Measurements from ENCODE around the gene NKX2-4.
"Not testable (repeated sequence)": the region's sequence is repeated elsewhere in the genome, so short reads cannot be mapped to it uniquely, and the experiment has no call there.

The NKX2-4 gene

DNA sequence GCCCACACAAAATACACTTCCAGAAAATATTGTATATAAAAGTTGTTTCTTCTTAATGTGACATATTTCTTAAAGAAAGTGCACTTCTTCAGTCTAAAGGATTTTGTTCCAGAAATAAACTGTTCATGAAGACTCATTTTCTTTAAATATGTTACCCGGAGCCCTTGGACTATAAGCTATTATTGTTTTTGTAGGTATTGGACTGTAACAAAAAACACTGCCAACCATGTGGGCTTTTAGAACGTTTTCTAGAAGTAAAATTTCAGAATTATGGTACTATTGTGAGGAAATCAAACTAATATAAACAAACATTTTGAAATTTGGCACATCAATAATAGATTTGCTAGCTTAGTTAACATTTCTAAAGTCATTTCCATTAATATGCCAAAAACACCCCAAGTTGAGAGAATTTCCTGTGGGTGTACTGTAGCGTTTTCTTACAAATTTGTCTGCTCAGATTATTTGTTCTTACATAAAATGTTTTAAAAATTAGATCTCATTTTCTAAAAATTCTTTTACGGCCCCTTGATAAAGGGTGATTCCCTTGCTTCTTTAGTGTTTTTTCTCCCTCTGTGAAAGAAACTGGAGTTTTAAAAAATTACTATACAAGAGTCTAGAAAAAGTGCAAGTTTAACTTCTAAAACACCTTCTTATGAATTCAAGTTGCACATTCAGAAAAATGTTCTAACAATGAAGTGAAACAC is 3.4 kb downstream of the NKX2-4 start:
- DNase-seq = no peak

DNA sequence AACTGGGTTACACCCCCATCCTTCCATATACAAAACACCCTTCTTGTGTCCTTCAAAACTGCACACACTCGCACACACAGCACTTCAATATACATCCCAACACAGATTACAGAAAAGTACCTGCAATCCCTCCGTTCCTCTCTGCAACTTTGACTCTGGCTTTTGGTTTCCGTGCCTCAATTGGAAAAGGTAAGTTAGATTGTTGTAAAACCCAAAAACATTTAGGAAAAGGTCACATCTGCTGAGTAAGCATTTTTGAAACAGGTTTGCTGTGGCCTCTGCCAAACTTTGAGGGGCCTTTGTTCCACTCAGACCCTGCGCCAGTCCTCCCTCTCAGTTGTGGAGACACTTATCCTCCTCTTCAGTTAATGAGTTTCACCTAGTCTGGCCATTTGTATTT is 4.2 kb downstream of the NKX2-4 start:
- no peak for DNase-seq

DNA sequence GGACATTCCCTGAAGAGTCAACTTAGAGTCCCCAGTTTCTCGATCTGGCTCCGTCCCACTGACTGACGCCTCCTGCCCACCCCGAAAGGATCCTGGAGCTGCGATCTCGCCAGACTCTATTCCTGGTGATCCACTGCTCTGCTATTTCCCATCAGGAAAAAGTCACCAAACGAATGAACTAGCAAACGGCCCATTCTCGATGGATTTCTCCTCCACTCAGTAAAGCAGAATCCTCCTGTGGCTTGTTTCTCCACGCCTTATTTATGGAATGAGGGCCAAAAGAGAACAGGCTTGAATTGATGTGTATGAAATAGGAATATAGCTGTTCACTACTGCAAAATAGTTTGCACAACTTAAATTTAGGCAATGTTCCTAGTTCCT is 5.4 kb downstream of the NKX2-4 start:
- no peak for DNase-seq

DNA sequence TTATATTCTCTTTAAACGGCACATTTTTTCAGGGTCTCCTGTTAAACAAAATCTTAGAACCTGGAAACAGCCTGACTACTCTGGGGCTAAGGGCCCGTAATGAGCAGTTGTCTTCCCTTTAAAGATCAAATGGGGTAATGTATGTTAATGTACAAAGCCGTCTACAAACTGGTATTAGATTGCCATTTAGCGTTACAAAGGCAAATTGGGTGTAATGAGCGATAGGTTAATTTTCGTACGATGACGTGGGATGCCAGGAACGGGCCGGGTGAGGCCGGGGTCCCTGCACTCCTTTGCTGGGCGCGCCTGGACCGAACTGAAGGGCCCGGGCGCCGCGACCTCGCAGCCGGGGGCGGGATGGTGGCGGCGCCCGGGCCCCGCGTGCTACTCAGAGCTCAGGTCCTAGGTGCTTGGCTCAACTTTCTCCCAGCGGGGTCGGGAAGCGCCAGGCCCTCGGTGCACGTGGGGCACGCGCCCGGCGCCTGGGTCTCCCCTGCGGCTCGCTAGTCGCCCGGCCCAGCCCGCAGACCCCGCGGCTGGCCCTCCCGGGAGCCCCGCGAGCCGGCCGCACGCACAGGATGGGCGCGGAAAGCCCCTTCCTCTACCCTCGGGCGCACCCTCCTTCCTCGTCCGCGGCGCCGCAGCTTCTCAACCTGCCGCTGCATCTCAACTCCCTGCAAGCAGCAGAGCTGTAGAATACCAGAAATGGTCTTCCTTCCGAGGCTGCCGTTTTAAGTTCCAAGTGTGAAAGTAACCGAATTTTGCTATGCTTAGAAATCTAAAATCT is 5.9 kb downstream of the NKX2-4 start:
- no peak for DNase-seq

DNA sequence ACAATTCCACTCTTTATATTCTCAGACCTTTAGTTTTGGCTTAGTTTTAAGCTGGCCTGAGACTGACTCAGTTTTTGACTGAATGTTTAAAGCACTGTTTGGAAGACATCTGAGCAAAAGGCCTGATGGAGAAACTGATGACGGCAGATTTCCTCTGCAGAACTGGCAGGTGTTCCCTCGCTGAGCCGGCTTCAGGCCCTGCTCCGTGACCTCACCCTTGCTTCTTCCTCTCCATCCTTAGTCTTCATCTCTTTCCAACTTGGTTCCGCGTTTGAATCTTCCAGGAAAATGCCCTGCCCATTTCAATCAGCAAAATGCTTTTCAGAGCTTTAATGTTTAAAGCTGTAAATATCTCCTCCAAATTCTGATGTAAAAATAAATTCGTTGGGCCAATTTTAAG is 6.6 kb downstream of the NKX2-4 start:
- DNase-seq = no peak

DNA sequence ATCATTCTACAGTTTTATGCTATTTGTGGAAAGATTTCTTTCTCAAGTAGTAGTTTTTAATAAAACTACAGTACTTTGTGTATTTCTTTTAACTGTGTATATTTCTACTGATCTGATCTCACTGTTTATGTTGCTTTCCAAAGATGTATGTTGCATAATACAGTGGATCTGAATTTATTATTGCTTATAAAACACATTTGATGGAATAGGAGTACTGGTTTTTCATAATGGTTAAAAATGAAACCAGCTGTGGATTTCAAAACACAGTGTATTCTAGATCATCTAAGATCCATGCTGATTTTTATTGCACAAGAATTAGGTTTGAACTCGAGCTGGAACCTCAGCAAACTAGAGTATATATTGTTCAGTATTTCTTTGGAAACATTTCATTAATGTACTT is 8.0 kb downstream of the NKX2-4 start:
- DNase-seq = no peak

DNA sequence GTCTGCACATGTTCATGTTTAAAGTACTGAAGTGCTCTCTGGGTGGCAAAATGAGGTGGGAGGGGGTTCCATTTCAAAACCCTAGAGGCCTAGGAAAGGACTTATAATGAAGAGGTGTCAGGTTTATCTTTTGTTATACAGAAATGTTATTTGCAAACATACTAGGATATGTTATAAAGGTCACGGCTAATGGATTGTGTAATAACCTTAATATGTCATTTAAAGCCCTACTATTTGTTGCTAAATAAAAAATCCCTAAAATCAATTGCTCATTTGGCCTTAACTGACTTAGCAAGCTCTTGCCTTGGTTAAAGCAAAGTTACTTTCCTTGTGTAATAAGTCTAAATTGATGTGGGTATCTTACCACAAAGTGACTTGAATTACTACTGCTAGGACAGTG is 8.8 kb downstream of the NKX2-4 start:
- DNase-seq = no peak

DNA sequence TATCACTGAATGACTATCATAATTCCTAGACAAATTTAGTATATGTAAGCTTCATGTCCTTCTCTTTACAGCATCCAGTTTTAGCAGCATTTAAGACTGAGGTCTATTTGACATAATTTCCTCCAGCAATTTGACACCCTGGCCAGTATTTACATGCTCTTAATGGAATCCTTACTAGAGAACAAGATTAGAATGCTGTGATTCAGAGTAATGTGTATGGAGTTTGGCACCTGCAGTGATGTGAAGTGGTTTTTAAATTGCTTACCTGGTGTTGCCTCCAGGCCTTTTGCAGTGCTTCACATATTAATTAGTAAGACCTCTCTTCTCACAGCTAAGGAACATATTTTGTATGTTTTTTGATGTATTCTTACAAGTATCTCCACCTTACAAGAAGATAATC is 9.8 kb downstream of the NKX2-4 start:
- DNase-seq = no peak

DNA sequence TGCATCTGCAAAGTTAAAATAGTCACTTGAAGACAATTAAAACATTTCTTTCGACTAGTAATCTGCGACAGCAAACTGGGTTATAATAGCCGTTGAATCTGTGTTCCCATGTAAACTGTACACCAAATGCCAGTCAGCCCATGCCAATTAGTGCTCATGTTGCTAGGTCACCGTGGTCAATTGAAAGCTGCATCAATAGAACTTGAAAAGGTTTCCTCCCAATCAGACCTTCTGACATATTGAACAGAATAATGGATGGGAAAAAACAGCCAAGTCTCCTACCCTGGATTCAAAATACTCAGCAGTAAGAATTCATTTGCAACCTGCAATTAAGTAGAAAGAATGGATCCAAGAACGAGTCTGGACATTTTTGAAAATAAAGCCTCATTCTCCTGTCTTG is 11.2 kb downstream of the NKX2-4 start:
- no peak for DNase-seq

DNA sequence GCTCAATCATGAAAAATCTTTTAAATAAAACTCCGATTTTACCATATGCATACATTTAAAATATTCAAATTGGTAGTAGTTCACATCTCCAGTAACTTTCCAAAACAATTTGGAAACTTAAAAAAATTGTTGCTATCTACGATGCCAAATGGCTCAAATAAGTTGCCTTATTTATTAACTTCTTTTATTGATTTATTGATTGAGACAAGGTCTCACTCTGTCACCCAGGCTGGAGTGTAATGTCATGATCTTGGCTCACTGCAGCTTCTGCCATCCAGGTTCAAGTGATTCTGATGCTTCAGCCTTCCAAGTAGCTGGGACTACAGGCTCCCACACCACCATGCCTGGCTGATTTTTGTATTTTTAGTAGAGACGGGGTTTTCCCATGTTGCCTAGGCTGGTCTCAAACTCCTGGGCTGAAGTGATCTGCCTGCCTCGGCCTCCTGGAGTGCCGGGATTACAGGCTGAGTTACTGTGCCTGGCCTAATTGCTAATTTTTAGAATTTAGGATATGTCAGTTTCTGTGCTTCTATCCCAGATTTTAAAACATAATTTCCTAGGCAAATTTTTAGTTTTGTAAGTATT is 12.9 kb downstream of the NKX2-4 start:
- no peak for DNase-seq

DNA sequence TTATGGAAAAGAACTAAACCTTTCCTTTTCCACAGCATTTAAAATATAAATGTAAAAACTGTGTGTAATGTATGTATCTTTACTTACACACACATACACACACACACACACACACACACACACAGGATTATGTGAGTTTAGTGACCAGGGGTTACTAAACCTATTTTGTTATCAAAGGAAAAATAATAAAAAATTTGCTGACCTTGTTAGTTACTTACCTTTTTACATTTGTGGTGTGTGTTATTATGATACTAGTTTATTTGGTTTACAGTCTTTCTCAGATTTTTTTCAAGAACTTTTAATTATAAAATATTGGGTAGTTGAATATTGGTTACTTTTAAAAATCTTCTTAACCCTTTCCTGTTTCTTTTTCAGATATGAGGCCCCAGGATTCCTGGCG is 15.7 kb downstream of the NKX2-4 start:
- no peak for DNase-seq

DNA sequence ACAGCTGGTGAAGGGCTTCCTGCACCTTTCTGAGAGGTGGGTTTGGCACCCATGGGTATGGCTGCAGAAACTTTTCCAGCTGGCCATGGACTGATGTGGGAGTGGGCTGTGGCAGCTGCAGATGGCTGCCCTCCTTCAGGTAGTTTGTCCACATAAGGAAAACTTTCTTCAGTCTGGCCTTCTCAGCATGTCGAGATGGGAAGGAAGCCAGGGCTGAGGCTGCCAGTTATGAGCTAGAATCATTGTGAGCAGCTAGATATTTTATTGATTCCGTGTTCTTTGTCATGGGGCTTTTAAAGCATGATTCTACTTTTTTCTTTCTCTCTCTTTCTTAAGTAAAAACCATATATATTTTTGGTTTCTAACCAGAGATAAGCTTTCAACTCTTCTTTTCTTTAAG is 16.6 kb downstream of the NKX2-4 start:
- no peak for DNase-seq

DNA sequence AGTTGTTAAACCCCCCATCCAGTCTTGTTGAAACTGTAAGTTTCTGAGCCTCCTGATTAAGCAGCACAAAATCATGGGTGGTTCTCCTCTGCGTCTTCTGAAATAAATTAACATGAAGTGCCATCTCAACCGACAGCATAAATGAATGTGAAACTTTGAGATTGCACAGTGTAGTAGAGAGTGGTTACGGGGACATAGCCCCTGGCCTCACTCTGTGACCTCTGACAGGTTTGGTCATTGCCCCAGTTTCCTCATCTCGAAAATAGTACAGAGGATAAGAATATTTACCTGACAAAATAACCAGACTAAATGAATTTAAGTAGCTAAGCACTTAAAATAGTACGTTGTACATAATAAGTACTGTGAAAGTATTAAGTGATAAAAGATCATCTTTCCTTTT is 19.1 kb downstream of the NKX2-4 start:
- no peak for DNase-seq

DNA sequence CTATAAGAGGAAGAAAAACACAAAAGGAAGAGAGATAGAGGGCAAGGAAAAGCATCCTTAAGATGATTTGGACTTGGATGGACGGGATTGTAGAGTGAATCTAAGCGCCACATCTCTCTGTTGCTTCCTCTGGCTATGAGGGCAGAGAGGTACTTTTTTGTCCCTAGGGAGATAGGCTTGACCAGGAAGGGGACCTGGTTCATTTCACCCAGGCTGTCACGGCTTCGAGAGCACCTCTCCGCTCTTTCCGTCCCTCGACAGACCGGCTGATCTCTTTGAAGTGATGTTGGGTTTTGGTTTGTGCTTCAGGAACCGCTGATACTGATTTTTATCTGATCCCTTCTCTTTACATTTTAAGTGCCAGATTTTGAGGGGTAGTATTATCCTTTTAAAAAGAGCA is 19.6 kb downstream of the NKX2-4 start:
- DNase-seq = no peak

DNA sequence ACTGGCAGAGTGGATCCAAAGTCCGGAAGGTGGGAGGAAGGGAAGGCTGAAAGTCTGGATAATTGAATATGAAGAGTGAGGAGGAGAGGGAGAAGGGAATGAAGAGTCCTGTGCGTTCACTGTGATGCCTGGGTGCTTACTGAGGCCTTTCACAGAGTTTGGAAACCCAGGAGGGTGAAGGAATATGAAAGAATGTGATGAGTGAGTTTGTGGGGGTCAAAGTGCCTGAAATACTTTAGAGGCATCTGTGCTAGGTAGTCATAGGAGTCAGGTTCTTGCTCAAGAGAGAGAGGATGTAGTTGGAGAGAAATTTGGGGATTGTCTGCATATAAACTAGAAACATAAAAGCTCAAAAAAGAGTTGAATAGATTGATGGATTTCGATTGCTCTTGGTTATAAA is 20.7 kb downstream of the NKX2-4 start:
- no peak for DNase-seq

DNA sequence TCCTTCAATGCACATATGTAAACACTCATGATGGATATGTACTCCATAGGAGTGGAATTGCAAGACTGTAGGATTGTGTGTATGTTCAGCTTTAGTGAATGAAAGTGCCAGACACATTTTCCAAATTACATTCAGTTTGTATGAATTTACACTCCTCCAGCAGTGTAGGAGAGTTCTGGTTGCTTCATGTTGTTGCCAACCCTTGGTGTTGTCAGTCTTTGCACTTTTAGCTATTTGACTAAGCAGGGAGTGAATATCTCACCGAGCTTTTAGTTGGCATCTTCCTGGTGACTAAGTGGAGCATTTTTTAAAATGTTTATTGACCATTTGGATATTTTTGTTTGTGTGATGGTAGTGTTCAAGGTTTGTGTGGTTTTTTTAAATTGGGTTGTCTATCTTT is 23.9 kb downstream of the NKX2-4 start:
- DNase-seq = no peak

DNA sequence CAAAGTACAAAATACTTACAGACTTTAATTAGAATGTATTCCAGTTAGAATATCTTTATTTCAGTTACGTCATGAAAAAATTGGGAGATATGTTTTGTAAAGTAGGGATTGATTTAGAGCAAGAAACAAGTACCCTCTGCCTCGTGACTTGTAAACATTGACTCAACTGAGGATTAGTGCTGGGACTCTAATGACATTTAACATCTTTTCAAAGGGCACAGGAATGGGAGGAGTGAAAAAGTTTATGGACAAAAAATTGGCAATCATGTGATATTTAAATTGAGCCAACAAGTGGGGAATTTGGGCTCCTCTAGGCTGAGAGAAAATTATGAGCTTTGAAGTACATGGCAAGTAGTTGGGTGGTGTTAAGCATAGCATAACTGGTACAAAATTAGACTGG is 25.3 kb downstream of the NKX2-4 start:
- no peak for DNase-seq

DNA sequence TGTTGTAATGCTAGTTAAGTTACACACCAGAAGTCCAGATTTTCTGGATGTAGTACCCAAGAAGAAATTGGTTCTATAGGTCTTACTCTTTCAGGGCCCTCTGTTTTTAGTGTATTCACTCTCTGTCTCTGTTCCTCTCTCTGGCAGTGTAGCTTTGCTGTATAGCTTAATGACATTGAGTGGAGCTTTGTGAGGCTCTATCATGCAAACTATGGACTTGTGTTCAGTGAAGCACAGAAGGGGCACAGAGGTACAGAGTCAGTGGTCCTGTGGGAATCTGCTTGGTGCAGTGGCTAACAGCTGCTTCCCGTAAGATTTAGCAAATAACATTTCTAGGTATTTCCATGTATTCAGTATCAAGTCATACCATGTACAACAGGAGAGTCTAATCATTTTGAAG is 26.1 kb downstream of the NKX2-4 start:
- no peak for DNase-seq

DNA sequence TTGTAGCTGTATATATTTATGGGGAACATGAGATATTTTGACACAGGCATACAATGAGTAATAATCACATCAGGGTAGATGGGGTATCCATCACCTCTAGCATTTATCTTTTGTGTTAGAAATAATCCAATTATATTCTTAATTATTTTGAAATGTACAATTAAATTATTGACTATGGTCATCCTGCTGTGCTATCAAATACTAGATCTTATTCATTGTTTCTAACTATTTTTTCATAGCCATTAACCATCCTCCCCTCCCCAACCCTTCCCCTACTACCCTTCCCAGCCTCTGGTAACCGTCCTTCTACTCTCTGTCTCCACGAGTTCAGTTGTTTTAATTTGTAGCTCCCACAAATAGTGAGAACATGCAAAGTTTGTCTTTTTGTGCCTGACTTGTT is 28.5 kb downstream of the NKX2-4 start:
- DNase-seq = no peak

DNA sequence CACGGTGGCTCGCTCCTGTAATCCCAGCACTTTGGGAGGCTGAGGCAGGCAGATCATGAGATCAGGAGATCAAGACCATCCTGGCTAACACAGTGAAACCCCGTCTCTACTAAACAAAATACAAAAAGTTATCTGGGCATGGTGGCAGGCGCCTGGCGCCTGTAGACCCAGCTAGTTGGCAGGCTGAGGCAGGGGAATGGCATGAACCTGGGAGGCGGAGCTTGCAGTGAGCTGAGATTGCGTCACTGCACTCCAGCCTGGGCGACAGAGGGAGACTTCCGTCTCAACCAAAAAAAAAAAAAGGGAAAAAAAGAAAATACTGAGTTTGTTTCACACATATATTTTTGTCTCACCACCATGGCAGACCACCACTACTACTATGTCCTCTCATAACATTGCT is 31.1 kb downstream of the NKX2-4 start:
- not testable (repeated sequence) for DNase-seq

DNA sequence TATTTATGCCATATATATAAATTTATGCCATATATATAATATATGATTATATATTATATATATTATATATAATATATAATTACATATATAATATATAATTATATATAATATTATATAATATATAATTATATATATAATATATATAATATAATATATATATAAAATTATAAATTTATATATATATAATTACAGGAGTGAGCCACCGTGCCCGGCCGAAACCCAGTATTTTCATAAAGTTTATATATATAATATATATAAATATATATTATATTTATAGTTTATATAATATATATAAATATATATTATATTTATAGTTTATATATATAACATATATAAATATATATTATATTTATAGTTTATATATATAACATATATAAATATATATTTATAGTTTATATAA is 31.6 kb downstream of the NKX2-4 start:
- no peak for DNase-seq

DNA sequence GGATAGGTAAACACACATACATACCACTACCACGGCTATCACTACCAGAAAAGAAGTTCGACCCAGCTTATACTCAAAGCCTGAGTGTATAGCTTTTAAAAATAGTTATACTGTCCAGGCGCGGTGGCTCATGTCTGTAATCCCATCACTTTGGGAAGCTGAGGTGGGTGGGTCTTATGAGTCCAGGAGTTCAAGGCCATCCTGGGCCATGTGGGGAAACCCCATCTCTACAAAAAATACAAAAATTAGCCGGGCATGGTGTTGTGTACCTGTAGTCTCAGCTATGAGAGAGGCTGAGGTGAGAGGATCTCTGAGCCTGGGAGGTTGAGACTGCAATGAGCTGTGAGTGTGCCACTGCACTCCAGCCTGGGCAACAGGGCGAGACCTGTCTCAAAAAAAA is 32.9 kb downstream of the NKX2-4 start:
- no peak for DNase-seq

DNA sequence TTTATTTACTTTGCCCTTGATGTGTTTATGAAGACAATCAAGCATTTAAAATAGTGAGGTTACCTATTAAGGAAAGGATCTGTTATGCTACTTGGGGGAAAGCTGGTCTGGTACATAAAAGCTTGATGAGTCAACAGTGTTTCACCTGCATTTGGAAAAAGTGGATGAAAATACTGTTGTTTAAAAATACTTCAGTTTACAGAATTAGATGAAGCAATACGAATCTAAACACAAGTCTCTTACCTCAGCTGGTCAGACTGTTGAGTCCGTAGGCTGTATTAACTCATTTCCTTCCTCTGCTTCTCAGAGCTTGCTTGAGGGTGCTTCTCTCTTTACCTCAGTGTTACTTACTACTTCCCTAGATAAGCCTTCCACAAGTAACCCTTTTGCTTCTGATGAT is 36.1 kb downstream of the NKX2-4 start:
- DNase-seq = no peak

DNA sequence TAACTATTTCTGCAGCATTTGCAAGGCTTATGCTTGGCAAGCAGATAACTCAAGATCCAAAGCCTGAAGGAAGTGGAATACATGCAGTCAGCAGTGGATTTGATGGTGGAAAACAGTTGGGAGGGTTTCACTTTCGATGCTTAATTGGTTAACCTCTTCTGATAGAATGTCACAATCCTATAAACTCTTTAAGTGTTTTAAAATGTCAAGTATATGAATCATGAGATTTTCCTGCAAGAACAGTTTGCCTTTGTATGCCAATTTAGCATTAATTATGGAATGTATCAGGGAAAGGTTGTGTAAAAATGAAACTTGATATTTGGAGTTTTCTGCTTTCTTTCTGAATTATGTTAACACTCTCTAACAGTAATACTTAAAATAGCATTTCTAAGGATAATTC is 36.6 kb downstream of the NKX2-4 start:
- no peak for DNase-seq

DNA sequence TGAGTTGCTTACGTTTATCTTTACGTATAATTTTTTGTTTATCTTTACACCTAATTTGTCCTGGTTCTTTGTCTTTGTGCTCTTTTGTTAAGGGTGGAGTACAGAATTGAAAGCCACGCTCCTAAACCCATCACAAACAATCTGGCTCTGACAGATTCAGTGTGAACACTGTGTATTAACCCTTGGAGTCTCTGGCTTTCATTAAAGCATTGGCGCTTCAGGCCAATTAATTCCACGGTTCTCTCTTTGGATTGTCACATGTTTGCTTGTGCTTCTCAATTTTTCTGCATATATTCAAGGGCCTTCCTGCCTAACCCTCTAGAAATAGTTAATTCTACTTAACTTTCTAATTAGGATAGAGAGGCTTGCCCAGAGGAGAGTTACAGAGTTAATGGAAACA is 38.6 kb downstream of the NKX2-4 start:
- DNase-seq = no peak

Measured in NCI-H1048 (cell line).